ENCODE measurements around the gene ANKRD6. TPM values are rescaled to one million over a fixed set of nuclear protein-coding genes. Genes with fewer than 3 reads are reported as not detected.

The ANKRD6 gene
- total and polyA plus RNA-seq, 2 donors (not counting 1 experiment from before 2014, with no cell fraction given): 3.8 to 10.5 TPM

GRCh38 chr6:89581689-89582088 lies 148.7 kb downstream of the ANKRD6 start:
- no peaks in the 10 kb centered on the region for H3K27me3 ChIP-seq (replicated peaks in 1 of 4; ENCODE audit: control extremely low read depth in 1 of 4, control insufficient read depth in 3 of 4, insufficient read depth in 4 of 4, low read length in 3 of 4)
- ChIA-PET CTCF (no interaction called here), POLR2A (no interaction called here)
- H3K4me2 ChIP-seq (replicated peaks; ENCODE audit: low read depth, low read length, poor library complexity, severe bottlenecking): no peak overlapping the region
- no peaks in the 10 kb centered on the region for H3K36me3 ChIP-seq (replicated peaks in 1 of 2; ENCODE audit: control extremely low read depth in 1 of 2, control insufficient read depth in 1 of 2, extremely low read depth in 1 of 2, insufficient read depth in 2 of 2, low read length in 1 of 2)
- Mint-ChIP-seq H3K27ac (no peak overlapping the region), H3K4me1 (no peaks in the 10 kb centered on the region), H3K27me3 (no peaks in the 10 kb centered on the region), H3K9me3 (ENCODE audit: insufficient read depth) (no peaks in the 10 kb centered on the region), H3K4me3 (no peak overlapping the region)
- WGBS (ENCODE audit: insufficient coverage): 100% methylated on average over 2 of the region's 4 CpGs
- no peaks in the 10 kb centered on the region for H3K9me3 ChIP-seq (ENCODE audit: control extremely low read depth in 1 of 3, control insufficient read depth in 2 of 3, insufficient read depth in 1 of 3, low read length in 2 of 3)
- H3K9ac ChIP-seq (ENCODE audit: low read length): no peak overlapping the region
- ATAC-seq (ENCODE audit: low read depth): no peak
- no peak for TF ChIP-seq EZH2 (IDR thresholded peaks at IDR 0.05; ENCODE audit: borderline replicate concordance, insufficient read depth, low read depth, low read length, poor library complexity, severe bottlenecking)
- no peak for TF ChIP-seq CTCF (IDR thresholded peaks at IDR 0.05)
- DNase-seq: no peak
- no peaks in the 10 kb centered on the region for H3K4me1 ChIP-seq (ENCODE audit: control insufficient read depth in 2 of 2, insufficient read depth in 2 of 2, low read length in 2 of 2)
- H2AFZ ChIP-seq (ENCODE audit: insufficient read depth, low read depth, low read length, poor library complexity, severe bottlenecking): no peak overlapping the region
- H4K20me1 ChIP-seq (ENCODE audit: control insufficient read depth, insufficient read depth, low read length, poor library complexity, severe bottlenecking): no peaks in the 10 kb centered on the region
- no peak overlapping the region for H3K27ac ChIP-seq (ENCODE audit: low read length in 2 of 2)
- H3K4me3 ChIP-seq (ENCODE audit: control extremely low read depth in 1 of 5, extremely low read depth in 1 of 5, insufficient read depth in 1 of 5, low read depth in 2 of 5, low read length in 4 of 5): no peak overlapping the region
- no peaks in the 10 kb centered on the region for H3K79me2 ChIP-seq (ENCODE audit: control insufficient read depth, insufficient read depth, low read length)
- intact Hi-C loops (cut with micrococcal nuclease): no loop called here

- Histone ChIP-seq H3K36me3 (replicated peaks in 1 of 2; ENCODE audit: control extremely low read depth in 1 of 2, control insufficient read depth in 1 of 2, extremely low read depth in 1 of 2, insufficient read depth in 2 of 2, low read length in 1 of 2) (no peaks in the 10 kb centered on the region), H3K4me1 (ENCODE audit: control insufficient read depth in 2 of 2, insufficient read depth in 2 of 2, low read length in 2 of 2) (no peaks in the 10 kb centered on the region), H4K20me1 (ENCODE audit: control insufficient read depth, insufficient read depth, low read length, poor library complexity, severe bottlenecking) (no peaks in the 10 kb centered on the region), H3K4me2 (replicated peaks; ENCODE audit: low read depth, low read length, poor library complexity, severe bottlenecking) (no peak overlapping the region), H3K79me2 (ENCODE audit: control insufficient read depth, insufficient read depth, low read length) (no peaks in the 10 kb centered on the region), H3K9ac (ENCODE audit: low read length) (no peak overlapping the region), H2AFZ (ENCODE audit: insufficient read depth, low read depth, low read length, poor library complexity, severe bottlenecking) (no peak overlapping the region), H3K27me3 (replicated peaks in 1 of 4; ENCODE audit: control extremely low read depth in 1 of 4, control insufficient read depth in 3 of 4, insufficient read depth in 4 of 4, low read length in 3 of 4) (no peaks in the 10 kb centered on the region), H3K4me3 (ENCODE audit: control extremely low read depth in 1 of 5, extremely low read depth in 1 of 5, insufficient read depth in 1 of 5, low read depth in 2 of 5, low read length in 4 of 5) (no peak overlapping the region), H3K27ac (ENCODE audit: low read length in 2 of 2) (no peak overlapping the region), H3K9me3 (ENCODE audit: control extremely low read depth in 1 of 3, control insufficient read depth in 2 of 3, insufficient read depth in 1 of 3, low read length in 2 of 3) (no peaks in the 10 kb centered on the region)
- Mint-ChIP-seq H3K27ac (no peak overlapping the region), H3K27me3 (no peaks in the 10 kb centered on the region), H3K9me3 (ENCODE audit: insufficient read depth) (no peaks in the 10 kb centered on the region), H3K4me3 (no peak overlapping the region), H3K4me1 (no peaks in the 10 kb centered on the region)
- DNase-seq: no peak
- intact Hi-C loops (cut with micrococcal nuclease): no loop called here
- 80% methylated on average over 1 of the region's 4 CpGs for WGBS (ENCODE audit: insufficient coverage)
- no peak for TF ChIP-seq CTCF (IDR thresholded peaks at IDR 0.05)
- no peak for TF ChIP-seq EZH2 (IDR thresholded peaks at IDR 0.05; ENCODE audit: borderline replicate concordance, insufficient read depth, low read depth, low read length, poor library complexity, severe bottlenecking)
- CTCF ChIA-PET: no interaction called here
- POLR2A ChIA-PET: no interaction called here
- no peak for ATAC-seq (ENCODE audit: low read depth)
Measured at GRCh38 chr6:89582669-89583325, 149.8 kb downstream of the ANKRD6 start.

Measured in B cell (primary cell).